Right renal cortex interstitium (tissue), 3 donors: ENCODE results near the gene ODAD4. TPM values are rescaled to one million over a fixed set of nuclear protein-coding genes. Genes with fewer than 3 reads are reported as not detected.
"Not testable (repeated sequence)": the region's sequence is repeated elsewhere in the genome, so short reads cannot be mapped to it uniquely, and the experiment has no call there.

Source experiments
- DNase-seq, 3 donors: peaks; one replicate each; pipeline ENCODE4 v3.0.0-alpha.2; 2013; ENCODE audit warnings: low read depth in 3 of 3, low spot score in 2 of 3
- polyA plus RNA-seq, 3 donors: library from polyadenylated mRNA; unstranded; fragments of 120-200 nt; gene quantifications; one replicate each; pipeline ENCODE4 v1.2.1, GENCODE V29; 2013; ENCODE audit not compliant: insufficient read length in 3 of 3

The ODAD4 gene
- polyA plus RNA-seq, 3 donors = 5.5 to 6.9 (median 6.5) TPM

DNA sequence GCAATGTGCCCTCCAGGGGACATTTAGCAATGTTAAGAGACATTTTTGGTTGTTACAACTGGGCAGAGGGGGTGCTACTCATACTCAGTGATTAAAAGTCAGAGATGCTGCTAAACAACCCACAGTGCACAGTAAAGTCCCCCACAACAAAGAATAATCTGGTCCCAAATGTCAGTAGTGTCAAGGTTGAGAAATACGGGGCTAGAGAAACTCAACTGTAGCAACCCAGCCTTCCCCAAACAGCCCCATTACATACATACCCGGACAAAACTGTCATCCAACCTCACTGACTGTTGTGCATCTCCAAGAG is 66.4 kb downstream of the ODAD4 start:
- DNase-seq = no peak

DNA sequence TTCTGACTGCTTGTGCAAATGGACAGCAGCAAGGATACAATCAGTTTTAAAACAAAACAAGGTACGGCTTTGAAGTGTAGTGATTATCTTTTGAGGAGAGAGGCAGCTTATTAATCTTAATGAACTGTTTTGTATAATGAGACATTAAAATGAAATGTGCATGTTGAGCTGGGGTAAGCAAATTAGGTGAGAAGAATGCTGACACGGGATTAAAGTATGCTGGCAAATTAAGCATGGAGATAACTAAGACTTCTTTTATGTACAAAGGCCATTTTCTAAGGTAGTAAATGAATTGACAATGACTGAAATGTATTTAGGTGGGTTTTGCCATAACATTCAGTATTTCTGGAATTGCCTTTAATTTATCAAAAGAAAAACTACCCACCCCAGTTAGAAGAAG is 68.1 kb downstream of the ODAD4 start:
- DNase-seq = no peak

DNA sequence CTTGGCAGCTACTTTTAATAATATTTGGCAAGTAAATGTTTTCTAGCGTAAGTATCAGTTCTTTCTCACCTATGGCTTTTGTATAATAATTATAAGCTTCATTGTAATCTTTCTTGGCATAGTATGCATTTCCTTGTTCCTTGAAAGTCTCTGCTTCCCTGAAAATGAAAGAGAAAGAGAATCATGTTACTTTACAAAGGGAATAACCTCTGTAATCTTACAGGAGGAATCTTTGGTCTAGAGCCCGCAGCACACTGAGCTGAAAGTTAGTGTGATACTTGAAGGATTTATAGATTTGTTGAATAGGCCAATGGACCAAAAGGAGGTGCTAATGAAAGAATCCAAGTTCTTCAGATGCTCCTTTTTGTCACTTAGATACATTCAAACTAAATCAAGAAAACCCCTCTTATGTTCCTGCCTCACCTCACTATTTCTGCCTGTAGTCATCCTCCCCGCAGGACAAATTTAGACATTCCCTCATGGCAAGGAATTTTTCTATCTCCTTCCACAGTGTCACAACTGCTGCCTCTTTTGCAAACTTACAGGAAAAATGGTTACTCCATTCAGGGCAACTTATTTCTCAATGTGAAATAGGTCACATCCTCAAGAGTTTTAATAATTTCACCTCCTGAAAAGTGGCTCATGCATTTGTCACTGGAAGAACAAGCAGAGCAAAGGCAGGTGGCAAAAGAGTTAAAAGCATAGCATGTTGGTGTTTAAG is 70.2 kb downstream of the ODAD4 start:
- DNase-seq = no peak

- no peak for DNase-seq
These were observed 71.3 kb downstream of the ODAD4 start for GRCh38 chr17:42001729-42002128.

- DNase-seq = no peak
These were observed 71.9 kb downstream of the ODAD4 start for GRCh38 chr17:42002175-42002791.

DNA sequence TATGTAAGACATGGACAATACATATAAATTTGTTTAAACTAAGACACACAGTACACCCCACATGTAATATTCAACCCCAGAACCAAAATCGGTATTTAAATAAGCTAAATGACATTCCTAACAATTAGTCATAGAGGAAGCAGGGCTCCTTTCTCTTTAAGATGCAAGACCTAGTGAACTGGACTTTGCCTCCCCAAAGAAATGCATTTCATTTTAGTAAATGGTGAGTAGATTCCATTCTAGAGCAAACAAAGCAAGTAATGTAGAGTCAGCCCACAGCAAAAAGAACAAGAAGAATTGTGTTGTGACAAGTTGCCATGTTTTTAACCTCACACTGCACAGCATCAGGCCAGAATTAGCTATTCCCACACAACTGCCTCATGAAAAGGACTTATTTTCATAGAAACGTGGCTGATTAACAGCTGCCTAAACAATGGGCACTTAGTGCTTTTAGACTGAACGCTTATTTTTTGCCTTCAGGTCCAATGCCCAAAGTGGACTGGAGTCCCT is 72.4 kb downstream of the ODAD4 start:
- no peak for DNase-seq

DNA sequence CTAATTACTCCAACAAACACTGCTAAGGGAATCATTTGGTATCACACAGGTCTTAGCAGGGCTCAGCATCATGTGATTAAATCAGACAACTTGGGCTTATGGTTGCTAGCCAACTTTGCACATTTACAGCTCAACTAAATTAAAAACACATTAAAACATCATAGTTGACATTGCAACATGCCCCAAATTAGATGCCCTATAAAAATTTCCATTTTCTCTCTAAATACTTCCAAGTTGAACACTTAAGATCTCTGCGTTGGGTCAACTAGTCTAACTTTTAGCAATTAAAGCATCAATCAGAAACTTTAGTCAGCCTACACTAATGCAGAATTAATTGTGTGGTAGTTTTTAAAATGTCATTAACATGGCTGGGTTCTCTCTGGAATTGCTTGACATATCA is 74.7 kb downstream of the ODAD4 start:
- DNase-seq = no peak

- DNase-seq = no peak
These were observed 78.8 kb downstream of the ODAD4 start for GRCh38 chr17:42009170-42009569.

DNA sequence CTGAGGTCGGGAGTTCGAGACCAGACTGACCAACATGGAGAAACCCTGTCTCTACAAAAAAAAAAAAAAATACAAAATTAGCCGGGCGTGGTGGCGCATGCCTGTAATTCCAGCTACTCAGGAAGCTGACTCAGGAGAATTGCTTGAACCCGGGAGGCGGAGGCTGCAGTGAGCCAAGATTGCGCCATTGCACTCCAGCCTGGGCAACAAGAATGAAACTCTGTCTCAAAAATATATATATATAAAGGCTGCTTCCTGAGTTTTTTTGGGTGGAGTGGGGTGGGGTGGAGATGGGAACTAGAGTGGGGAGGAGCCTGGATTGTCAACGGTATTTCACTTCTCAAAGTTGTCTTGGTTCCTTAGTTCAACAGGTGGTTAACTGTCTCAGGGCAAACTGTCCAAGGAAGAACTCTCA is 79.9 kb downstream of the ODAD4 start:
- not testable (repeated sequence) for DNase-seq

DNA sequence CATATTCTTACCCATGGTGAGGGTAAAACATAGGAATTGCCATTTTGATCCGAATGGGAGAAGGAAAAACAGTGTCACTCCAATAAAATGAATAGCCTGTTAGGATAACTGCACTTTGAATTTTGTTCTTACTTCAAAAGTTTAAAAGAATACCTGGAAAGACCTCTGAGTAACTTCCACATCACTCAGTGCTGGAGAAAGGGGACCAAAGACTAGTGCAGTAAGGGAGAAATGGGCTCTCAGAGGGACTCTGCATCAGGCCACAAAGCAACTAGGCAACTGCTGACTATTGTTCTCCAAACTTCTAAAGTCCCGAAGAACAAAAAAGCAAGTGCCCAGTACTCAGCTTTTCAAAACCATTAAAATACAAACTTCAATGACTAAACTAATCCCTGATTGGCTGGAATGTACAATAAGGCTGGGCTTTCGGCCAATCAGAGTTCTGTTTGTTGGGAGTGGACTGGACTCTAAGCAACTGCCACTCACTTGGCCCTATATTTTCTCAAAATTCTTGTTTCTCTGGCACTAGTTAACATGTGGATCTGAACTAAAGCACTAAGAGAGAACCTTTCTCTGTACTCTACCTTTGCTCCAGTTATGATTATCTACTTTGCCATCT is 80.6 kb downstream of the ODAD4 start:
- DNase-seq = no peak

- DNase-seq = not testable (repeated sequence)
These were observed 81.9 kb downstream of the ODAD4 start for GRCh38 chr17:42012363-42012762.

DNA sequence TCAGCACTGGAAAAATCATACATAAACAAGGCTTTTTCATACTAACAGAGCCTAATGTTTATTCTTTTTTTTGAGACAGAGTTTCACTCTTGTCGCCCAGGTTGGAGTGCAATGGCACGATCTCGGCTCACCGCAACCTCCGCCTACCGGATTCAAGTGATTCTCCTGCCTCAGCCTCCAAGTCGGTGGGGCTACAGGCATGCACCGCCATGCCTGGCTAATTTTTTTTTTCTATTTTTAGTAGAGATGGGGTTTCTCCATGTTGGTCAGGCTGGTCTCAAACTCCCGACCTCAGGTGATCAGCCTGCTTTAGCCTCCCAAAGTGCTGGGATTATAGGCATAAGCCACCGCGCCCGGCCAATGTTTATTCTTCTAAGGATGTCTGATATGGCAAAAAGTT is 83.3 kb downstream of the ODAD4 start:
- not testable (repeated sequence) for DNase-seq

Other genes with a start within 250 kb of the ODAD4 start
- gene EIF1, start 241.7 kb upstream of the ODAD4 start, polyA plus RNA-seq = 100 to 1,000 TPM; 766 to 777 (median 774) TPM
- not detected for gene GAST, start 218.3 kb upstream of the ODAD4 start, polyA plus RNA-seq
- gene HAP1, start 196.0 kb upstream of the ODAD4 start, polyA plus RNA-seq = 1 to 10 TPM in 1 of 3 donors, under 1 TPM in 2; 0.69 to 1.1 (median 0.98) TPM
- 100 to 1,000 TPM; 170 to 196 (median 178) TPM for gene JUP, start 143.9 kb upstream of the ODAD4 start, polyA plus RNA-seq
- 10 to 100 TPM; 32.8 to 40.6 (median 39.3) TPM for gene P3H4, start 118.7 kb upstream of the ODAD4 start, polyA plus RNA-seq
- gene FKBP10, start 117.6 kb upstream of the ODAD4 start, polyA plus RNA-seq = 100 to 1,000 TPM; 123 to 139 (median 125) TPM
- gene NT5C3B, start 94.4 kb upstream of the ODAD4 start, polyA plus RNA-seq = 100 to 1,000 TPM in 2 of 3 donors, 10 to 100 TPM in 1; 99.0 to 122 (median 108) TPM
- gene KLHL10, start 92.8 kb upstream of the ODAD4 start, polyA plus RNA-seq = under 1 TPM; 0.17 to 0.28 (median 0.24) TPM
- gene KLHL11, start 65.2 kb upstream of the ODAD4 start, polyA plus RNA-seq = 10 to 100 TPM in 1 of 3 donors, 1 to 10 TPM in 2; 8.2 to 10.5 (median 9.5) TPM
- gene ACLY, start 11.7 kb upstream of the ODAD4 start, polyA plus RNA-seq = 10 to 100 TPM; 80.8 to 94.8 (median 86.0) TPM
- 10 to 100 TPM; 58.1 to 62.3 (median 60.6) TPM for gene CNP, start 36.2 kb downstream of the ODAD4 start, polyA plus RNA-seq
- 100 to 1,000 TPM; 150 to 173 (median 163) TPM for gene DNAJC7, start 86.8 kb downstream of the ODAD4 start, polyA plus RNA-seq
- gene NKIRAS2, start 89.5 kb downstream of the ODAD4 start, polyA plus RNA-seq = 10 to 100 TPM; 42.9 to 49.9 (median 49.0) TPM
- gene C17orf113, start 120.0 kb downstream of the ODAD4 start, polyA plus RNA-seq = 1 to 10 TPM; 3.1 to 3.2 (median 3.2) TPM
- gene ZNF385C, start 167.9 kb downstream of the ODAD4 start, polyA plus RNA-seq = 1 to 10 TPM; 4.5 to 7.8 (median 6.1) TPM
- 1 to 10 TPM; 6.9 to 8.6 (median 7.4) TPM for gene DHX58, start 182.1 kb downstream of the ODAD4 start, polyA plus RNA-seq
- gene KAT2A, start 190.8 kb downstream of the ODAD4 start, polyA plus RNA-seq = 10 to 100 TPM; 52.3 to 57.6 (median 55.0) TPM
- gene HSPB9, start 192.2 kb downstream of the ODAD4 start, polyA plus RNA-seq = under 1 TPM; 0.14 to 0.17 (median 0.17) TPM
- 100 to 1,000 TPM; 121 to 138 (median 125) TPM for gene RAB5C, start 224.4 kb downstream of the ODAD4 start, polyA plus RNA-seq